ENCODE data around the gene CEP112. TPM values are rescaled to one million over a fixed set of nuclear protein-coding genes. Genes with fewer than 3 reads are reported as not detected.

Gene CEP112
- total RNA-seq, 4 donors from 2014 or later = 18.9 to 51.8 (median 29.6) TPM

DNA sequence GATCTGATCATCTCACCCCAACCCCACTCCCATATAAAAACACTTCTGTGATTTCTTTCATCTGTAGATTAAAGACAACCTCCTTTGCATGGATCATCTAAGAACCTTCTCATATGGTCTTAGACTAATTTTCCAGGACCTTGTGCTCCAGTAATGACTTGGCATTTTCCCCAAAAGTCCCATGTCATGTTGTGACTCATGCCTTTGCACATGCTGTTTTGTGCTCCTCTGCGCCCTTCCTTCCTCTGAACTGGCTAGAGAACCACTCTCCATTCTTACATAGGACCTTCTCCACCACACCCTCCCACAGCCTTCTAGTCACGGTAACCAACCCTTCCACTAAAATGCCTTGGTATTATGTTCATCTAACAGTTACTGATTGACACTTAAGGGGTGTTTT, 531.0 kb downstream of the CEP112 start:
- TF ChIP-seq, protein P1, sequence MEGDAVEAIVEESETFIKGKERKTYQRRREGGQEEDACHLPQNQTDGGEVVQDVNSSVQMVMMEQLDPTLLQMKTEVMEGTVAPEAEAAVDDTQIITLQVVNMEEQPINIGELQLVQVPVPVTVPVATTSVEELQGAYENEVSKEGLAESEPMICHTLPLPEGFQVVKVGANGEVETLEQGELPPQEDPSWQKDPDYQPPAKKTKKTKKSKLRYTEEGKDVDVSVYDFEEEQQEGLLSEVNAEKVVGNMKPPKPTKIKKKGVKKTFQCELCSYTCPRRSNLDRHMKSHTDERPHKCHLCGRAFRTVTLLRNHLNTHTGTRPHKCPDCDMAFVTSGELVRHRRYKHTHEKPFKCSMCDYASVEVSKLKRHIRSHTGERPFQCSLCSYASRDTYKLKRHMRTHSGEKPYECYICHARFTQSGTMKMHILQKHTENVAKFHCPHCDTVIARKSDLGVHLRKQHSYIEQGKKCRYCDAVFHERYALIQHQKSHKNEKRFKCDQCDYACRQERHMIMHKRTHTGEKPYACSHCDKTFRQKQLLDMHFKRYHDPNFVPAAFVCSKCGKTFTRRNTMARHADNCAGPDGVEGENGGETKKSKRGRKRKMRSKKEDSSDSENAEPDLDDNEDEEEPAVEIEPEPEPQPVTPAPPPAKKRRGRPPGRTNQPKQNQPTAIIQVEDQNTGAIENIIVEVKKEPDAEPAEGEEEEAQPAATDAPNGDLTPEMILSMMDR (IDR thresholded peaks at IDR 0.05; ENCODE audit: low read depth) = no peak

DNA sequence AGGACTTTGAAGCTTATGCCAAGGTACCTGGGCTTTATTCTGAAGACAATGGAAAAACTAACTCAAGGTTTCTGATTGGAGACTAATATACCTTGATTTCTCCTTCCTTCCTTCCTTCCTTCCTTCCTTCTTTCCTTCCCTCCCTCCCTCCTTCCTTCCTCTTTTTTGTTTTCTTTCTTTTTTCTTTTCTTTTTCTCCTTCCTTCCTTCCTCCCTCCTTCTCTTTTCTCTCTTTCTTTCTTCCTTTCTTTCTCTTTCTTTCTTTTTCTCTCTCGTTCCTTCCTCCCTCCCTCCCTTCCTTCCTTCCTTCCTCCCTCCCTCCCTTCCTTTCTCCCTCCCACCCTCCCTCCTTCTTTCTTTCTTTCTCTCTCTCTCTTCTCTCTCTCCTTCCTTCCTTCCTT, 531.9 kb downstream of the CEP112 start:
- TF ChIP-seq, protein P1 (IDR thresholded peaks at IDR 0.05; ENCODE audit: low read depth) = no peak

DNA sequence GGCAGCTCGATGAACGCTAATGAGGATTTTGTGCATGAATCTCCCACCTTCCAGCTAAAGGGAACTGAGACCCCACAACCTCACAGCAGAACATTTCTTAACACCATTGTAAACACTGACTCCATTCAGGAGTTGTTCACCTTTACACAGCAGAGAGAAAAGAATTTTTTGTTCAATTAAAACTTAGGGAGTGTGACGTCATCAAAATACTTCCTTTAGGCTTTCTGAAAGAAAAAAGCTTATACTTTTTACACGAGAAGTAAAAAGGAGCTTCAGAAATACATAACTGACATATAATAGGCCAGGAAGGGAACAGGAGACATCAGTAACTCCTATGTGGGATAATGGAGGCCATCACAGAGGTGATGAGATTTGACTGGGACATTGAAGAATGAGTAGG, 532.4 kb downstream of the CEP112 start:
- TF ChIP-seq, protein P1 (IDR thresholded peaks at IDR 0.05; ENCODE audit: low read depth) = no peak

DNA sequence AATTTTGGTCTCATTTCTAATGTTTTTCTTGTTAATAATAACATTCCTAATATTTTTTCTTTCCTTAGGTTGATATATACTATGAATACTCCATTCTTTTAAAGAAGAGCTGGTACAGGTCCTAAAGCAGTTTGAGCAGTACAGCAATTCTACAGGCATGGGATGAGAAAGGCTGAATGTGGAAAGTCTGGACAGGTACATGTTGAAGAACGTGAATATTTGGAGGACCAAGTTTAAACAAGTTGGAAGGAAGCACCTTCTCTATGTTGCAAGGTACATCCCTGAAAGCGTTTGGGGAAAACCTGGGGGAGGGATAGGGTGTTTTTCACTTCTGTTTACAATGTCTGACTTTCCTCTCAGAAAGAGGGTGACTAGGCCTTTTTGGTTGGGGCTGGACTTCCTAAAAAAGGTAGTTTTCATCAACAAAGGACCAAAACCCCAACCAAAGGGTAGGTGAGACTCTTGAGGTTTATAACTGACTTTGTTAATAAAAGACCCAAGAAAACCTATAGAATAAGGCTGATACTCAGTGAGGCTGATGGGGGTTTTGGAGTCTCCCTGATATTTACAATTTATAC, 534.6 kb downstream of the CEP112 start:
- TF ChIP-seq, protein P1 (IDR thresholded peaks at IDR 0.05; ENCODE audit: low read depth) = no peak

DNA sequence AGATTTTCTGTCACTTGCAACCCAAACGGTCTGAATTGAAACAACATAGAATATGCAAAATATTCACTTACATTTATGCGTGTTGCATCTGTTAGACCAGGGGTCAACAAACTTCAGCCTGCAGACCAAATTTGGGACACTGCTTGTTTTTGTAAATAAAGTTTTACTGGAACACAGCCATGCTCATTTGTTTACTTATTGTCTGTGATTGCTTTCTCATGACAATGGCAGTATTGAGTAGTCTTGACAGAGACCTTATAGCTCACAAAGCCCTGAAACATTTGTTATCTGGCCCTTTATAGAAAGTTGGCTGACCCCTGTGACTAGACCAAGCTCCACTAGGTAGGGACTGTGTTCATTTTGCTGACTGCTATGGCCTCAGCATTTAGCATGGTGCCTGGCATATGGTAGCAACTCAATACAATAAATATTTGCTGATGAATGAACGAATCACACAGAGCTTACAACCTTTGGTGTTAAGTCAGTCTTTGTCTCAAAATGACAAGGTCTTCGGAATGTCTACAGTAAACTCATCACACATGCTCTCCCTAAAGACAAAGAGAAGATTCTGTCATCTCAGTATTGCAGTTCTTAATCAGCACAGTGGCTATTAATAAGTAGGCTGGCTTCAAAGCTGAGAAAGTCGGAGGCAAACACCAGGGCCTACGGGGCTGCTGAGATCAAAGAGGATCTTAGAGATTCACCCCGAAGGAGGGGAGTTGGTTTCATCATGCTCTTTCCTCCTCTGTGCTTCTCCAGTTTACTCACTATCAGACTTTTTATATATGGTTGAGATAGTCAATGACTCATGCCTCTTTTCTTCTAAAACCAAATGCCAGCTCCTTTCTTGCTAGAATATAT, 535.3 kb downstream of the CEP112 start:
- TF ChIP-seq, protein P1 (IDR thresholded peaks at IDR 0.05; ENCODE audit: low read depth) = no peak

DNA sequence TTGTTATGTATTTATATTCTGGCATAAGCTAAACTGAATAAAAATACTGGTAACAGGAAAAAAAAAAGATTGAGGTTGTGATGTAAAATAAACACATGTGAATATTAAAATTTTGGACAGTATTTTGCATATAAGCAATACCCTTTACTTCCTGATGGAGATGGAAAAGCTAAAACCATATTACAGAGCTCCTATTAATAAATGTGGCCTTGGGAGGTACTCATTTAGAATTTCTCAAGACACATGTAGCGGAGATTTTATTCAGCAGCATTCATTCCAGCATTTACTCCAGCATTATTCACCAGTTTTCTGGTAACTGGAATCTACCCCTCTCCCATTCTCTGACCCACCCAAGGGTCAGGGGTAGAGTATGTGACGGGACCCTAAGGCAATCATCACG, 536.2 kb downstream of the CEP112 start:
- TF ChIP-seq, protein P1 (IDR thresholded peaks at IDR 0.05; ENCODE audit: low read depth) = no peak

DNA sequence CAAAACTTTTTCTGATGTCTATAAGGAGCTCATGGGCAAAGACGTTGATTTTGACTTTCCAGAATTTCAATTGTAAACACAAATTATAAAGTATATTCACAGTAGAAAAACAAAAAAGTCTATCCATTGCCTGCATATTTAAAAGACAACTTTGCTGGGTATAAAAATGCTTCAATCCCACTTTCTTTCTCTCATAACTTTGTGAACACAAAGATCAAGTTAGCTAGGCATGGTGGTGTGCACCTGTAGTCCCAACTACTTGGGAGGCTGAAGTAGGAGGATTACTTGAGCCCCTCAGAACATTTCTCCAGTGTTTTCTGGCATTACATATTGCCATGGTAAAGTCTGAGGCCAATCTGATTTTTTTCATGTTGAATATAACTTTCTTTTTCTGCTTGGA, 547.4 kb downstream of the CEP112 start:
- TF ChIP-seq, protein P1 (IDR thresholded peaks at IDR 0.05; ENCODE audit: low read depth) = no peak
